Epithelial cell of prostate (primary cell): ENCODE results near the gene GARIN3.

ENCODE experiments used
- DNase-seq: peaks from one replicate; pipeline ENCODE4 v3.0.0-alpha.2; 2011; ENCODE audit warnings: low read depth, low spot score
- H3K27ac ChIP-seq: fragments of 450-650 bp; 2 replicates; pipeline ENCODE4 v1.5.1; 2017; ENCODE audit warnings: mild to moderate bottlenecking

The GARIN3 gene

GRCh38 chr5:157155297-157155696 lies 10.8 kb downstream of the GARIN3 start:
- H3K27ac ChIP-seq = no peak overlapping the region
- DNase-seq = no peak

DNA sequence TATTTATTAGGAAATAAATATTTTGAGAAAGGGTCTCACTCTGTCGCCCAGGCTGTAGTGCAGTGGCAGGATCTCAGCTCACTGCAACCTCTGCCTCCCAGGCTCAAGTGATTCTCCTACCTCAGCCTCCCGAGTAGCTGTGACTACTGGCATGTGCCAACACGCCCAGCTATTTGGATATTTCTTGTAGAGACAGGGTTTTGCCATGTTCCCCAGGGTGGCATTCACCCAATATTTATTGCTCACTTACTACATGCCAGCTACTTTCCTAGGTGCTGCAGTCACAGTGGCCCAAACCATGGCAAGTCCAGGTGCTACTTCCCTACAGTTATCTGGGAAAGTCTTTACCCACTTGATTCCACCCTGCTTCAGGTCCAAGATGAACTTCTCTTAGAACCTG lies 15.1 kb downstream of the GARIN3 start:
- no peak for DNase-seq

DNA sequence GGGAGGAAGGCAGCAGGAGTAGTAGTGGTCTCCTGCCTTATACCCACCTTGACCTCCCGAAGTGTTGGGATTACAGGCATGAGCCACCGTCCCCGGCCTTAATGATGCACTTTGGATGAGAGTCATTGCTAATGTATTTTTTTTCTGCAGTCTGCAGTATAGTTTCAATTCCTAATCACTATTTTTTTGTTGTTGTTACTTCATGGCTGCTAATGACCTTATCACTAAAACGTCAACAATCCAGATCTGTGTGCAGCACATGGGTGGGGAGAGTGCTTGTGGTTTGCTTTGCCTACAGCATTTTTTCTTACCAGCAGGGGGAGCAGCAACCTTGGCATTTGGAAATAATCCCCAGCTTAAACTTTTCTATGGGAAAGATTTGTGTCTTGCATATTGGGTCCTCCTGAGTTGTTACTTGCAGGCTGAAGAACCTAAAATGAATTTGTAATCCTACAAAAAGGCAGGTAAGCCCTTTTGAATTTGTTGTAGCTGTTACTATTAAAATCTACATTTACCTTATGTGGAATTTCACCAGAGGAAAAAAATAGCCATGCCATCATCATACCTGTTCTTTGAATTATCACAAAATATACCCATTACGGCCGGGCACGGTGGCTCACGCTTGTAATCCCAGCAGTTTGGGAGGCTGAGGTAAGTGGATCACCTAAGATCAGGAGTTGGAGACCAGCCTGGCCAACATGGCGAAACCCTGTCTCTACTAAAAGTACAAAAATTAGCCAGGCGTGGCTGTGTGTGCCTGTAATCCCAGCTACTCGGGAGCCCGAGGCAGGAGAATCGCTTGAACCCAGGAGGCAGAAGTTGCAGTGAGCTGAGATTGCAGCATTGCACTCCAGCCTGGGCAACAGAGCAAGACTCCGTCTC lies 17.1 kb downstream of the GARIN3 start:
- H3K27ac ChIP-seq = no peak overlapping the region
- no peak for DNase-seq

More for the DNA sequence above, 15.1 kb downstream of the GARIN3 start:
- no peak overlapping the region for H3K27ac ChIP-seq

GRCh38 chr5:157143127-157143971 lies 22.7 kb downstream of the GARIN3 start:
- peak overlapping the region; percentile 61 for H3K27ac ChIP-seq
- DNase-seq = no peak

DNA sequence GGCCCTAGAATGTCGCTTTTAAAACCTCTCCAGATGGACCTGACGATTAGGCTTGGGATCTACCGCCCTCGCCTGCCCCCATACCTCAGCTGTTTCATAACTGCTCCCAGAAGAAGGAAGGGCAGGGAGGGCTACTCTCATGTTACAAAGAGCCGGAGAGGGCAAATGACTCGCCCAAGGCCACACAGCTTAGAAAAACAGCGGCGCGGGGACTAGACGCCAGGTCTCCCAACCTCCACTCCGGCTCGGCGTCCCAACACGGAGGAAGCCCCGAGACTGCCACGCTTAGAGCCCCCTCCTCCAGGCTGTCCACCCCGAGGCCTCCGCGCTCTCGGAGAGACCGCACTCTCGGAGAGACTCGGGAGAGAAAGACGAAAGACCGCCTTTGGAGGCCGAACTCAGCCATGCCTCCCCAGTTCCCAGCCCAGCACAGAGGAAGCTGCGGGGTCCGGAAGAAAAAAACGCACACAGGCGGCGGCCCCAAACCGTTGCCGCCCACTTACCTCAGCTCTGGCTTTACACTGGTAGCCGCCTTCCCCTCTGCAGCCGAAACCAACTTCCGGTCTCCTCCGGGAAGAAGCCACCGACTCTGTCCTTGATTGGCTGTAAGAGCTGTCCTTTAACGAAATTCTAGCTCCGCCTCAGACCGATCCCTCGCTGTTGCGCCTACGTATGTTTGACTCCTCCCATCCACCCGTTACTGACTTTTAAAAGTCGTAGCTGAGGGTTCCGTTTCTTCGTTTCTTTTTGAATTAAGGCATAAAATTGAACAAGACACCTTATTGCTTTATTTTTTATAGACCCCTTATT lies 23.5 kb downstream of the GARIN3 start, which contains the start of gene MED7:
MED7 (minus strand) TSS at position 549 of the 810 bp plus-strand sequence. CDS start 3,434 bp downstream, outside the sequence.
- peak within 1 kb of the TSS; percentile 61 for H3K27ac ChIP-seq
- DNase-seq = peak; percentile 95

GRCh38 chr5:157137691-157138090 lies 28.4 kb downstream of the GARIN3 start:
- no peak for DNase-seq
- no peak overlapping the region for H3K27ac ChIP-seq

GRCh38 chr5:157132281-157132612 lies 33.8 kb downstream of the GARIN3 start:
- H3K27ac ChIP-seq = no peak overlapping the region

DNA sequence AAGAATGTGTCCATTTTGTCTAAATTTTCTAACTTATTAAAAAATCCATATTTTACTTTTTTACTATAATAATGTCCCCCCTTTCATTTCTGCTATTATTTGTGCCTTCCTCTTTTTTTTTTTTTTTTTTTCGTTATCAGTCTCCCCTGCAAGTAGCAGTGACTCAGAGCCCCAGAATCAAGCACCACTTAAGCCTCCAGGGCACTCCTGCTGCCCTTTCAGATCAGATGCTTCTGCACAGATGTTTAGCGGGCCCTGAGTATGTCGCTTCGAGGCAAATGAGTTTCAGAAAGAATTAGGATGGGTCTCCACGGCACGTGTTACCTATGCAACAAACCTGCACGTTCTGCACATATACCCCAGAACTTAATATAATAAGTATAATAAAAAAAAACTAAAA lies 35.1 kb downstream of the GARIN3 start:
- DNase-seq = no peak
- no peak overlapping the region for H3K27ac ChIP-seq

More at GRCh38 chr5:157132281-157132612, 33.8 kb downstream of the GARIN3 start:
- no peak for DNase-seq

DNA sequence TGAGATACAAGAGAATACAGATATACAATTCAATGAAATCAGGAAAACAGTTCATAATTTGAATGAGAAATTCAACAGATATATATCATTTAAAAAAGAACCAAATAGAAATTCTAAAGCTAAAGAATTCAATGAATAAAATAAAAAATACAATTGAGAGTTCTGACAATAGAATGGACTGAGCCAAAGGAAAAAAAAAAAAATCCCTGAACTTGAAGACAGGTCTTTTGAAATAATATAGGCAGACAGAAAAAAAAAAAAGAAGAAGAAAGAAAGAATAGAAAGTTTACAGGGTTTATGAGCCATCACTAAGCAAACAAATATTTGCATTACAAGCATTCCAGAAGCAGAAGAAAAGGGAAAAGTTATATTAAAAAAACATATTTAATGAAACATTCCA lies 44.4 kb downstream of the GARIN3 start:
- no peak overlapping the region for H3K27ac ChIP-seq
- DNase-seq = no peak

DNA sequence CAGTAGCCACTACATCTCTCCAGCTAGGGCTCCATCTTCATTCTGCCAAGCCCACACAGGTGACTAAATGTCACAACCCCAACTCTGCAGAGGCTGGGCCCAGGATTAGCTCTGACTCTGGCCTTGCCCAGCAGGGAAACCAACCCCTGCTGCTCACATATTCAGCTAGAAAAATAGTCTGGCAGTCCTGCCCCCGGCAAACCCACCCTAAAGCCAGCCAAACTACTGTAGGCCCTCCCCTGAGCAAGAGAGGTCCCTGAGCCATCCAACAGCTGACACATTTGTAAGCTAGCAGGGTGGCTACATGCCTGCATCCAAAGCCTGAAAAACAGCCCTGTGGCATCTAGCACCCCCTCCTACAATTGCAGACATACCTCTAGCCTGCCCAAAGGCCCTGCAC lies 46.0 kb downstream of the GARIN3 start:
- no peak overlapping the region for H3K27ac ChIP-seq
- no peak for DNase-seq

- DNase-seq = no peak
- H3K27ac ChIP-seq = no peak overlapping the region
These were observed 49.5 kb downstream of the GARIN3 start for GRCh38 chr5:157116483-157116954.

GRCh38 chr5:157115502-157115901 lies 50.6 kb downstream of the GARIN3 start:
- H3K27ac ChIP-seq = no peak overlapping the region
- DNase-seq = no peak

GRCh38 chr5:157115012-157115411 lies 51.1 kb downstream of the GARIN3 start:
- no peak overlapping the region for H3K27ac ChIP-seq
- DNase-seq = no peak

DNA sequence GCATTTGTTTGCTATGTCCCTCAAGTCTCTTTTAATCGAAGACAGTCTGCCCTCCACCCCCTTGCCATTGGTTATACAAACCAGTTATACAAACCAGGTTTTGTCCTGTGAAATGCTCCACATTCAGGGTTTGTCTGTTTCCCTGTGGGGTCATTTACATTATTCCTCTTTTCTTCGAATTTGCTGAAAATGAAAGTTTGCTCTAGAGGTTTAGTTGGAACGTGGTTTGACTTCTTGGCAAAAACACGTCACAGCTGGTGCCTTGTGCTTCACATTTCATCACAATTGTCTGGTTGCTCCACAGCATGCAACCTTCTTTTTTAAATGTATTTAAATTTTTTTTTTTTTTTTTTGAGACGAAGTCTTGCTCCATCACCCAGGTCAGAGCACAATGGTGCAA lies 53.1 kb downstream of the GARIN3 start:
- DNase-seq = no peak

More for the DNA sequence above, 53.1 kb downstream of the GARIN3 start:
- H3K27ac ChIP-seq = no peak overlapping the region
